HG02571 (cell line): Measurements from ENCODE around the gene UBE2O.
"Not testable (repeated sequence)": the region's sequence is repeated elsewhere in the genome, so short reads cannot be mapped to it uniquely, and the experiment has no call there.

Experiments
- ATAC-seq: cut with Tn5 transposase; IDR thresholded peaks from one replicate; pipeline ENCODE4 v1.9.1; 2021; ENCODE audit warnings: mild to moderate bottlenecking, moderate library complexity; ENCODE audit not compliant: unreplicated experiment

UBE2O gene

GRCh38 chr17:76379646-76380376 lies 73.1 kb downstream of the UBE2O start:
- ATAC-seq, result no peak

- no peak for ATAC-seq
These were observed 73.7 kb downstream of the UBE2O start for GRCh38 chr17:76379275-76379641.

GRCh38 chr17:76378548-76379274 lies 74.2 kb downstream of the UBE2O start:
- ATAC-seq, result no peak

- no peak for ATAC-seq
These were observed 76.4 kb downstream of the UBE2O start for GRCh38 chr17:76376318-76377133.

GRCh38 chr17:76371656-76372628 lies 81.0 kb downstream of the UBE2O start:
- ATAC-seq, result no peak

- ATAC-seq, result no peak
These were observed 82.5 kb downstream of the UBE2O start for GRCh38 chr17:76370261-76370993.

- no peak for ATAC-seq
These were observed 83.1 kb downstream of the UBE2O start for GRCh38 chr17:76369804-76370203.

GRCh38 chr17:76369379-76369778 lies 83.6 kb downstream of the UBE2O start:
- ATAC-seq, result no peak

GRCh38 chr17:76368545-76368944 lies 84.4 kb downstream of the UBE2O start:
- no peak for ATAC-seq

GRCh38 chr17:76367642-76368041 lies 85.3 kb downstream of the UBE2O start:
- no peak for ATAC-seq

GRCh38 chr17:76366247-76366646 lies 86.7 kb downstream of the UBE2O start:
- no peak for ATAC-seq

GRCh38 chr17:76365256-76365903 lies 87.6 kb downstream of the UBE2O start:
- no peak for ATAC-seq

GRCh38 chr17:76363107-76363842 lies 89.7 kb downstream of the UBE2O start:
- no peak for ATAC-seq

- no peak for ATAC-seq
These were observed 92.5 kb downstream of the UBE2O start for GRCh38 chr17:76360461-76360860.

- ATAC-seq, result not testable (repeated sequence)
These were observed 93.2 kb downstream of the UBE2O start for GRCh38 chr17:76359776-76360175.

GRCh38 chr17:76359375-76359774 lies 93.6 kb downstream of the UBE2O start:
- no peak for ATAC-seq

- ATAC-seq, result no peak
These were observed 95.3 kb downstream of the UBE2O start for GRCh38 chr17:76357597-76358158.

GRCh38 chr17:76356803-76357456 lies 96.0 kb downstream of the UBE2O start:
- no peak for ATAC-seq
